H1 (cell line): ENCODE data around the gene SIX1. TPM values are rescaled to one million over a fixed set of nuclear protein-coding genes. Genes with fewer than 3 reads are reported as not detected.

Experiments
- ASH2L ChIP-seq: fragments of 200-600, 300-600 bp; sonication (generic); IDR thresholded peaks from one replicate; pipeline ENCODE4 v1.7.1; 2017; ENCODE audit warnings: low read length
- BACH1 ChIP-seq: IDR thresholded peaks from 2 replicates; pipeline ENCODE4 v1.6.1; 2012; ENCODE audit warnings: low read length, improper control_type of control experiment
- BRCA1 ChIP-seq: IDR thresholded peaks from 2 replicates; pipeline ENCODE4 v1.6.1; 2012; ENCODE audit warnings: low read depth, low read length, improper control_type of control experiment
- CBX5 ChIP-seq: fragments of 300-800, 300-1000 bp; sonication (generic); IDR thresholded peaks from 2 replicates; pipeline ENCODE4 v1.7.1; 2016; ENCODE audit warnings: antibody characterized with exemption, low read length, low read depth
- CBX8 ChIP-seq: fragments of 300-800, 300-1000 bp; sonication (generic); IDR thresholded peaks from 2 replicates; pipeline ENCODE4 v1.7.1; 2016; ENCODE audit warnings: low read depth, low read length, borderline replicate concordance
- FOSL1 ChIP-seq: IDR thresholded peaks from 2 replicates; pipeline ENCODE4 v1.6.1; 2011; ENCODE audit warnings: mild to moderate bottlenecking, low read depth, low read length, moderate library complexity; ENCODE audit not compliant: insufficient read depth
- MAFK ChIP-seq: IDR thresholded peaks from 2 replicates; pipeline ENCODE4 v1.6.1; 2012; ENCODE audit warnings: low read depth, mild to moderate bottlenecking, improper control_type of control experiment, low read length
- MAX ChIP-seq: IDR thresholded peaks from 2 replicates; pipeline ENCODE4 v1.6.1; 2012; ENCODE audit warnings: inconsistent platforms
- NANOG ChIP-seq: IDR thresholded peaks from 2 replicates; pipeline ENCODE4 v1.6.1; 2011; ENCODE audit warnings: low read length, low read depth, mild to moderate bottlenecking, inconsistent platforms; ENCODE audit not compliant: insufficient read depth, poor library complexity, severe bottlenecking
- PHF8 ChIP-seq: fragments of 200-600 bp; sonication (generic); conservative IDR thresholded peaks from 2 replicates; pipeline ENCODE4 v1.7.1; 2012; ENCODE audit warnings: low read depth, mild to moderate bottlenecking, inconsistent platforms, low read length, moderate library complexity
- POLR2A ChIP-seq, 2 experiments: IDR thresholded peaks; 1 replicate in 1 of 2; 2 replicates in 1 of 2; pipeline ENCODE4 v1.6.1; 2011; ENCODE audit warnings: low read depth in 2 of 2, low read length in 2 of 2, mild to moderate bottlenecking in 2 of 2; ENCODE audit errors: control extremely low read depth in 1 of 2
- RXRA ChIP-seq: IDR thresholded peaks from 2 replicates; pipeline ENCODE4 v1.6.1; 2011; ENCODE audit warnings: low read depth, mild to moderate bottlenecking, low read length, moderate library complexity; ENCODE audit not compliant: insufficient read depth
- SRF ChIP-seq: IDR thresholded peaks from 2 replicates; pipeline ENCODE4 v1.6.1; 2011; ENCODE audit warnings: mild to moderate bottlenecking, low read depth, low read length, moderate library complexity
- TCF12 ChIP-seq: IDR thresholded peaks from 2 replicates; pipeline ENCODE4 v1.6.1; 2011; ENCODE audit warnings: low read depth, mild to moderate bottlenecking, low read length
- YY1 ChIP-seq: IDR thresholded peaks from 2 replicates; pipeline ENCODE4 v1.6.1; 2011; ENCODE audit warnings: low read depth, mild to moderate bottlenecking, low read length
- polyA plus RNA-seq, 7 experiments: library from polyadenylated mRNA; depleted of rRNA in 3 of 7; stranded (reverse) in 5 of 7; unstranded in 2 of 7; fragments of >200 nt in 5 of 7; fragments of 200-250 nt in 2 of 7; gene quantifications; 1 replicate in 5 of 7; 2 replicates in 1 of 7; 4 replicates in 1 of 7; pipeline versions ENCODE4 v1.2.1 to v1.2.3, GENCODE V29; 2011 to 2013; ENCODE audit warnings: missing spikeins in 2 of 7, mixed read lengths in 2 of 7
- total RNA-seq: library from RNA; stranded (reverse); fragmentation: NEBNext Ultra II Directional; extraction: Animal tissue kit (Norgen Biotek cat#: 25700); gene quantifications from 2 replicates; pipeline ENCODE4 v1.2.1, GENCODE V29; 2021
- TF ChIP-seq, protein P1 (sequence below): IDR thresholded peaks from 2 replicates; pipeline ENCODE4 v1.6.1; 2012; ENCODE audit warnings: low read length, inconsistent platforms
- TF ChIP-seq, protein P2 (sequence below), 3 experiments: IDR thresholded peaks; 1 replicate in 2 of 3; 2 replicates in 1 of 3; pipeline versions ENCODE4 v1.5.1 to v1.6.1; 2011; ENCODE audit warnings: low read length in 3 of 3, mild to moderate bottlenecking in 3 of 3, inconsistent platforms in 2 of 3, low read depth in 1 of 3, moderate library complexity in 1 of 3; ENCODE audit not compliant: insufficient read depth in 1 of 3; ENCODE audit errors: control extremely low read depth in 1 of 3
- TF ChIP-seq, protein P3 (sequence below): IDR thresholded peaks from 2 replicates; pipeline ENCODE4 v1.6.1; 2012; ENCODE audit warnings: inconsistent platforms

SIX1 gene
- total and polyA plus RNA-seq, 2 of the 8 experiments (the other 6 are each of a cell fraction or from before 2014, with no cell fraction given), result 0.03 to 0.69 TPM

DNA sequence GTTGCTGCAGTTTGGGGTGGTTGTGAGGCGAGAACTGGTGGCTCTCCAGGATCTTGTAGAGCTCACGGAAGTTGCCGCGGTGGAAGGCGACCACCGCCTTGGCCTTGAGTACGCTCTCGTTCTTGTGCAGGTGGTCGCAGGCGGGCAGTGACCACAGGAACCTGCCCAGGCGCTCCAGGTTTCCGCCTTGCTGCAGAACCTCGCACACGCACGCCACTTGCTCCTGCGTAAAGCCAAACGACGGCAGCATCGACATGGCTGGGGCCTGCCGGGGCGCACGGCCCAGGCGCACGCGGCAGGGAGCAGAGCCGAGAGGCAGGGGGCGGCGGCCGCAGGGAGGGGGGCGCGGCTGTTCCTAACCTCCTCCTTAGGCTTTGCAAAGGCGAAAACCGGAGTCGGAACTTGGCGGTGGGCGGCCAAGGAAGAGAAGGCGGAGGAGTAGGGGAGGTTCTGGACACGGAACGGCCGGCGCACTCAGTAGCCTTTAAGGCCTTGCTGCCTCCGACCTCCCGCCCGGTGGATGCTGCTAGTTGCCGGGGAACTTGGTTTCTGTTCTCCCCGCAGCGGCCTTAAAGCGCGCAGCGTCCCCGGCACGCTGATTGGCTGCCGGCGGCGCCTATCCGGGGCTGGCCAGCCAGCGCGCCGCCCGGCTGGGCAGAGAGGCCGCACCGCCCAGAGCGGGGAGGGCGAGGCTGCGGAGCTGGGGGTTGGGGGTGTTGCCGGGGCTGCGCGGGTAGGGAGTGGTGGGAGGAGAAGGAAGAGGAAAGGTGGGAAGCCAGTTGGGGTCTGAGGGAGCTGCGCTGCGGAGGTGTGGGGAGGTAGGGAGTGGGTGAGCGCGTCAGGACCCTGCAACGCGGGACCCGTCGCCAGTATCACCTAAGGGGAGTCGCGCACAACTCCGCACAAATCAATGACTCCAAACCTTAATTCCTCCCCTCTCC lies at the start of gene SIX1 (continued):
- TF ChIP-seq PHF8, result no peak
- no peak for TF ChIP-seq BRCA1
- no peak for TF ChIP-seq BACH1
- TF ChIP-seq, protein P1, sequence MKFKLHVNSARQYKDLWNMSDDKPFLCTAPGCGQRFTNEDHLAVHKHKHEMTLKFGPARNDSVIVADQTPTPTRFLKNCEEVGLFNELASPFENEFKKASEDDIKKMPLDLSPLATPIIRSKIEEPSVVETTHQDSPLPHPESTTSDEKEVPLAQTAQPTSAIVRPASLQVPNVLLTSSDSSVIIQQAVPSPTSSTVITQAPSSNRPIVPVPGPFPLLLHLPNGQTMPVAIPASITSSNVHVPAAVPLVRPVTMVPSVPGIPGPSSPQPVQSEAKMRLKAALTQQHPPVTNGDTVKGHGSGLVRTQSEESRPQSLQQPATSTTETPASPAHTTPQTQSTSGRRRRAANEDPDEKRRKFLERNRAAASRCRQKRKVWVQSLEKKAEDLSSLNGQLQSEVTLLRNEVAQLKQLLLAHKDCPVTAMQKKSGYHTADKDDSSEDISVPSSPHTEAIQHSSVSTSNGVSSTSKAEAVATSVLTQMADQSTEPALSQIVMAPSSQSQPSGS, result no peak
- TF ChIP-seq CBX5, result no peak
- peak; percentile 74 for TF ChIP-seq MAX
- no peak for TF ChIP-seq YY1
- TF ChIP-seq RXRA, result no peak
- no peak for TF ChIP-seq TCF12
- no peak; the same call in 1 of the 2 replicates for TF ChIP-seq CBX8
- TF ChIP-seq SRF, result no peak
- TF ChIP-seq NANOG, result no peak
- TF ChIP-seq, protein P2, sequence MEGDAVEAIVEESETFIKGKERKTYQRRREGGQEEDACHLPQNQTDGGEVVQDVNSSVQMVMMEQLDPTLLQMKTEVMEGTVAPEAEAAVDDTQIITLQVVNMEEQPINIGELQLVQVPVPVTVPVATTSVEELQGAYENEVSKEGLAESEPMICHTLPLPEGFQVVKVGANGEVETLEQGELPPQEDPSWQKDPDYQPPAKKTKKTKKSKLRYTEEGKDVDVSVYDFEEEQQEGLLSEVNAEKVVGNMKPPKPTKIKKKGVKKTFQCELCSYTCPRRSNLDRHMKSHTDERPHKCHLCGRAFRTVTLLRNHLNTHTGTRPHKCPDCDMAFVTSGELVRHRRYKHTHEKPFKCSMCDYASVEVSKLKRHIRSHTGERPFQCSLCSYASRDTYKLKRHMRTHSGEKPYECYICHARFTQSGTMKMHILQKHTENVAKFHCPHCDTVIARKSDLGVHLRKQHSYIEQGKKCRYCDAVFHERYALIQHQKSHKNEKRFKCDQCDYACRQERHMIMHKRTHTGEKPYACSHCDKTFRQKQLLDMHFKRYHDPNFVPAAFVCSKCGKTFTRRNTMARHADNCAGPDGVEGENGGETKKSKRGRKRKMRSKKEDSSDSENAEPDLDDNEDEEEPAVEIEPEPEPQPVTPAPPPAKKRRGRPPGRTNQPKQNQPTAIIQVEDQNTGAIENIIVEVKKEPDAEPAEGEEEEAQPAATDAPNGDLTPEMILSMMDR (IDR thresholded peaks at IDR 0.05; ENCODE audit: control extremely low read depth in 1 of 3, insufficient read depth in 1 of 3, low read depth in 1 of 3, low read length in 3 of 3), result no peak
- no peak for TF ChIP-seq POLR2A (IDR thresholded peaks at IDR 0.05; ENCODE audit: control extremely low read depth in 1 of 2, low read depth in 2 of 2, low read length in 2 of 2)
- no peak for TF ChIP-seq FOSL1
- TF ChIP-seq, protein P3, sequence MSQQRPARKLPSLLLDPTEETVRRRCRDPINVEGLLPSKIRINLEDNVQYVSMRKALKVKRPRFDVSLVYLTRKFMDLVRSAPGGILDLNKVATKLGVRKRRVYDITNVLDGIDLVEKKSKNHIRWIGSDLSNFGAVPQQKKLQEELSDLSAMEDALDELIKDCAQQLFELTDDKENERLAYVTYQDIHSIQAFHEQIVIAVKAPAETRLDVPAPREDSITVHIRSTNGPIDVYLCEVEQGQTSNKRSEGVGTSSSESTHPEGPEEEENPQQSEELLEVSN, result peak; percentile 16; the same call in 1 of the 2 replicates
- TF ChIP-seq ASH2L, result peak; percentile 91
- TF ChIP-seq MAFK, result no peak
